Neural progenitor cell (in vitro differentiated cells): ENCODE results near the gene PLA2G4F.

Experiments used
- EZH2phosphoT487 ChIP-seq: fragments of 200-600 bp; sonication (generic); IDR thresholded peaks from 2 replicates; pipeline ENCODE4 v1.6.1; 2017; ENCODE audit warnings: antibody characterized with exemption
- TF ChIP-seq, protein P1 (sequence below): fragments of 200-600 bp; sonication (generic); IDR thresholded peaks from 2 replicates; pipeline ENCODE4 v1.5.1; 2017; ENCODE audit warnings: antibody characterized with exemption, mild to moderate bottlenecking

DNA sequence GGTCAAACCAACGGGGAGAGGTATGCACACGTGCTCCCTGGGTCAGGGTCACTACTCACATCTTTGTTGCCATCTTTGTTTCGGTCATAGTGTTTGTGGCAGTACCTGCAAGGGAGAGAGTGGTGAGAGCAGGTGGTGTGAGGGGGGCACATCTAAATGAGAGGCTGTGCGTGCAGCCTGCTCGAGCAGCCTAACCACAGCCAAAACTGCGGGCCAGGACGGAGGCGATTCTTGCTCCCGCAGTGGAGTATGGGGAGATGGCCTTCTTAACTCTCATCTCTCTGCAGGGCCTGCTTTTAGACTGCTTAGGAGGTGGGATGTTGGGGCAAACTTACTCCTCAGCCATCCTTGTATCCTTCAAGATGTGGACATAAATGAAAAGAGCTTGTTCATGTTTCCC is 6.9 kb upstream of the PLA2G4F start:
- TF ChIP-seq, protein P1, sequence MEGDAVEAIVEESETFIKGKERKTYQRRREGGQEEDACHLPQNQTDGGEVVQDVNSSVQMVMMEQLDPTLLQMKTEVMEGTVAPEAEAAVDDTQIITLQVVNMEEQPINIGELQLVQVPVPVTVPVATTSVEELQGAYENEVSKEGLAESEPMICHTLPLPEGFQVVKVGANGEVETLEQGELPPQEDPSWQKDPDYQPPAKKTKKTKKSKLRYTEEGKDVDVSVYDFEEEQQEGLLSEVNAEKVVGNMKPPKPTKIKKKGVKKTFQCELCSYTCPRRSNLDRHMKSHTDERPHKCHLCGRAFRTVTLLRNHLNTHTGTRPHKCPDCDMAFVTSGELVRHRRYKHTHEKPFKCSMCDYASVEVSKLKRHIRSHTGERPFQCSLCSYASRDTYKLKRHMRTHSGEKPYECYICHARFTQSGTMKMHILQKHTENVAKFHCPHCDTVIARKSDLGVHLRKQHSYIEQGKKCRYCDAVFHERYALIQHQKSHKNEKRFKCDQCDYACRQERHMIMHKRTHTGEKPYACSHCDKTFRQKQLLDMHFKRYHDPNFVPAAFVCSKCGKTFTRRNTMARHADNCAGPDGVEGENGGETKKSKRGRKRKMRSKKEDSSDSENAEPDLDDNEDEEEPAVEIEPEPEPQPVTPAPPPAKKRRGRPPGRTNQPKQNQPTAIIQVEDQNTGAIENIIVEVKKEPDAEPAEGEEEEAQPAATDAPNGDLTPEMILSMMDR = no peak
- TF ChIP-seq EZH2phosphoT487 = no peak
